Measurements from ENCODE around the gene RHBDL2. TPM values are rescaled to one million over a fixed set of nuclear protein-coding genes. Genes with fewer than 3 reads are reported as not detected.
A peak's percentile ranks its signal among the peaks of the same experiment; 100 is the strongest.

Gene RHBDL2
- total RNA-seq, 1 experiment from 2014 or later: 7.1 TPM

DNA sequence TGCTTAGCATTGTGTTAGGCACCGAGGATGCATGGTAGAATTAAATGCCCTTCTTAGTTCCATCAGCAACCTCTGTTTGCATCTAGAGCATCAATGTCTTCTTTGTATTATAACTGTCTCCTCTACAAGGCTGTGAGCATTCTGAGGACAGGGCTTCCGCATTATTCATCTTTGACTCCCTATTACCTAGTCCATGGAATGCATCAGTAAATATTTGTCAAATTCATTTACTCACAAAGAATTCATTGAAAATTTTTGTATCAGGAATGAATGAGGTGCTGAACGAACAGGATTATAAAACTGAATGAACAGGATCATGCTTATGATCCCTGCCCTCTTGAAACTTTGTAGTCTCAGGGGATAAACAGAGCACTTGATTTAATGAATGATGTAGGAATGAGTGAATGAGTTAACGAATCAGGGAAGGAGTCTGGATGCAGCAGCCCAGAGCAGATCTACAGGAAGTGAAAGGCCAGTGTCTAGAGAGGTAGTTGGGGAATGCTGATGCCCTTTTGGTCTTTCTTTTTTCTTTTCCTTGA lies 2.8 kb downstream of the RHBDL2 start (continued):
- TF ChIP-seq, protein P1, sequence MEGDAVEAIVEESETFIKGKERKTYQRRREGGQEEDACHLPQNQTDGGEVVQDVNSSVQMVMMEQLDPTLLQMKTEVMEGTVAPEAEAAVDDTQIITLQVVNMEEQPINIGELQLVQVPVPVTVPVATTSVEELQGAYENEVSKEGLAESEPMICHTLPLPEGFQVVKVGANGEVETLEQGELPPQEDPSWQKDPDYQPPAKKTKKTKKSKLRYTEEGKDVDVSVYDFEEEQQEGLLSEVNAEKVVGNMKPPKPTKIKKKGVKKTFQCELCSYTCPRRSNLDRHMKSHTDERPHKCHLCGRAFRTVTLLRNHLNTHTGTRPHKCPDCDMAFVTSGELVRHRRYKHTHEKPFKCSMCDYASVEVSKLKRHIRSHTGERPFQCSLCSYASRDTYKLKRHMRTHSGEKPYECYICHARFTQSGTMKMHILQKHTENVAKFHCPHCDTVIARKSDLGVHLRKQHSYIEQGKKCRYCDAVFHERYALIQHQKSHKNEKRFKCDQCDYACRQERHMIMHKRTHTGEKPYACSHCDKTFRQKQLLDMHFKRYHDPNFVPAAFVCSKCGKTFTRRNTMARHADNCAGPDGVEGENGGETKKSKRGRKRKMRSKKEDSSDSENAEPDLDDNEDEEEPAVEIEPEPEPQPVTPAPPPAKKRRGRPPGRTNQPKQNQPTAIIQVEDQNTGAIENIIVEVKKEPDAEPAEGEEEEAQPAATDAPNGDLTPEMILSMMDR (IDR thresholded peaks at IDR 0.05): no peak

DNA sequence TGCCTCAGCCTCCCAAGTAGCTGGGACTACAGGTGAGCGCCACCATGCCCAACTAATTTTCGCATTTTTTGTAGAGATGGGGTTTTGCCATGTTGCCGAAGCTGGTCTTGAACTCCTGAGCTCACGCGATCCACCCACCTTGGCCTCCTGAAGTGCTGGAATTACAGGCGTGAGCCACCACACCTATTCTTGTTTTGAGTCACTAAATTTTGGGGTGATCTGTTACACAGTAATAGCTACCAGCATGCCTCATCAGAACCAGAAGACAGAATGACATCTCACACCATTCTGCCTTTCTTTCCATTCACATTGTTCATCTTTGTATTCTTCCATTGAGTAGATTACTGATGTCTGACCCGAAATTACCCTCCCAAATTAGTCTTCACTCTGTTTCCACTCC lies 9.1 kb downstream of the RHBDL2 start:
- Histone ChIP-seq H3K9me3 (ENCODE audit: control insufficient read depth, insufficient read depth, low read depth, low read length) (no peaks in the 10 kb centered on the region), H3K27me3 (ENCODE audit: control insufficient read depth, insufficient read depth, low read length) (no peaks in the 10 kb centered on the region), H3K36me3 (ENCODE audit: control insufficient read depth, insufficient read depth, low read length) (no peaks in the 10 kb centered on the region), H3K4me3 (ENCODE audit: low read depth in 2 of 2, low read length in 2 of 2) (no peak overlapping the region), H3K27ac (ENCODE audit: low read length) (no peak overlapping the region), H3K4me1 (ENCODE audit: control insufficient read depth, insufficient read depth, low read length) (no peaks in the 10 kb centered on the region)
- no peak for ATAC-seq
- no TSS peak for BruUV-seq (replicated peaks)
- CTCF ChIA-PET: no interaction called here
- in situ Hi-C loops (cut with HindIII; ENCODE audit: low pct_unique_long_range_greater_than_20kb, low sequenced_read_pairs): no loop called here
- no peak for DNase-seq (ENCODE audit: low read depth, low spot score)
- POLR2A ChIA-PET: no interaction called here
- TF ChIP-seq POLR2AphosphoS5 (IDR thresholded peaks at IDR 0.05; ENCODE audit: low read depth, low read length) (no peak), TCF7L2 (IDR thresholded peaks at IDR 0.05; ENCODE audit: low read depth, low read length) (no peak), SIN3A (IDR thresholded peaks at IDR 0.05; ENCODE audit: borderline replicate concordance, insufficient read depth, low read depth, low read length) (no peak)
- TF ChIP-seq, protein P1 (IDR thresholded peaks at IDR 0.05): no peak
- TF ChIP-seq, protein P2, sequence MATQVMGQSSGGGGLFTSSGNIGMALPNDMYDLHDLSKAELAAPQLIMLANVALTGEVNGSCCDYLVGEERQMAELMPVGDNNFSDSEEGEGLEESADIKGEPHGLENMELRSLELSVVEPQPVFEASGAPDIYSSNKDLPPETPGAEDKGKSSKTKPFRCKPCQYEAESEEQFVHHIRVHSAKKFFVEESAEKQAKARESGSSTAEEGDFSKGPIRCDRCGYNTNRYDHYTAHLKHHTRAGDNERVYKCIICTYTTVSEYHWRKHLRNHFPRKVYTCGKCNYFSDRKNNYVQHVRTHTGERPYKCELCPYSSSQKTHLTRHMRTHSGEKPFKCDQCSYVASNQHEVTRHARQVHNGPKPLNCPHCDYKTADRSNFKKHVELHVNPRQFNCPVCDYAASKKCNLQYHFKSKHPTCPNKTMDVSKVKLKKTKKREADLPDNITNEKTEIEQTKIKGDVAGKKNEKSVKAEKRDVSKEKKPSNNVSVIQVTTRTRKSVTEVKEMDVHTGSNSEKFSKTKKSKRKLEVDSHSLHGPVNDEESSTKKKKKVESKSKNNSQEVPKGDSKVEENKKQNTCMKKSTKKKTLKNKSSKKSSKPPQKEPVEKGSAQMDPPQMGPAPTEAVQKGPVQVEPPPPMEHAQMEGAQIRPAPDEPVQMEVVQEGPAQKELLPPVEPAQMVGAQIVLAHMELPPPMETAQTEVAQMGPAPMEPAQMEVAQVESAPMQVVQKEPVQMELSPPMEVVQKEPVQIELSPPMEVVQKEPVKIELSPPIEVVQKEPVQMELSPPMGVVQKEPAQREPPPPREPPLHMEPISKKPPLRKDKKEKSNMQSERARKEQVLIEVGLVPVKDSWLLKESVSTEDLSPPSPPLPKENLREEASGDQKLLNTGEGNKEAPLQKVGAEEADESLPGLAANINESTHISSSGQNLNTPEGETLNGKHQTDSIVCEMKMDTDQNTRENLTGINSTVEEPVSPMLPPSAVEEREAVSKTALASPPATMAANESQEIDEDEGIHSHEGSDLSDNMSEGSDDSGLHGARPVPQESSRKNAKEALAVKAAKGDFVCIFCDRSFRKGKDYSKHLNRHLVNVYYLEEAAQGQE (IDR thresholded peaks at IDR 0.05; ENCODE audit: insufficient read depth in 1 of 2, low read depth in 2 of 2, low read length in 1 of 2): no peak
- intact Hi-C loops (cut with micrococcal nuclease; ENCODE audit: unreplicated experiment): no loop called here

DNA sequence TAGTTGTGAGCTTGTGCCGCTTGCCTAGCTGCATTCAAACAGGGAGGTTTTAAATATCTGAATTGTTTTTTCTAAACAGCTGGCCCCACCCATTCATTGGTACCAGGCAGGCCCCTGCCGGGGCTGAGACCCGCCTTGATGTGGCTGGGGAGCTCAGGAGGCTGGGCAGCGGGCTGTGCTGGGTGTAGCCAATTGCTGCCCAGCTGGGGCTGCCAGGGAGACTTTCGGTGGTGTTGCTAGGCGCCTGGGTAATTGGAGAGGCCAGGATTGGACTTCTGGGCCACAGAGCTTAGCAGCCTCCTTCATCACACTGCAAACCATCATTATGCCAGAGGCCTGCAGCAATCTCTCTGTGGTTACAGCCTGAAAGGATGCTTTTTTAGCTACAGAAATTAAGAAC lies 12.2 kb downstream of the RHBDL2 start:
- DNase-seq (ENCODE audit: low read depth, low spot score) (no peak), ATAC-seq (peak; percentile 38)
- BruUV-seq (replicated peaks): no TSS peak
- ChIA-PET POLR2A (no interaction called here), CTCF (no interaction called here)
- Histone ChIP-seq H3K27me3 (ENCODE audit: control insufficient read depth, insufficient read depth, low read length) (no peaks in the 10 kb centered on the region), H3K27ac (ENCODE audit: low read length) (no peak overlapping the region), H3K4me3 (ENCODE audit: low read depth in 2 of 2, low read length in 2 of 2) (no peak overlapping the region), H3K36me3 (ENCODE audit: control insufficient read depth, insufficient read depth, low read length) (no peaks in the 10 kb centered on the region), H3K9me3 (ENCODE audit: control insufficient read depth, insufficient read depth, low read depth, low read length) (no peaks in the 10 kb centered on the region), H3K4me1 (ENCODE audit: control insufficient read depth, insufficient read depth, low read length) (no peaks in the 10 kb centered on the region)
- intact Hi-C loops (cut with micrococcal nuclease; ENCODE audit: unreplicated experiment): no loop called here
- in situ Hi-C loops (cut with HindIII; ENCODE audit: low pct_unique_long_range_greater_than_20kb, low sequenced_read_pairs): no loop called here
- no peak for TF ChIP-seq SIN3A (IDR thresholded peaks at IDR 0.05; ENCODE audit: borderline replicate concordance, insufficient read depth, low read depth, low read length)
- TF ChIP-seq, protein P2 (IDR thresholded peaks at IDR 0.05; ENCODE audit: insufficient read depth in 1 of 2, low read depth in 2 of 2, low read length in 1 of 2): no peak
- TF ChIP-seq TCF7L2 (IDR thresholded peaks at IDR 0.05; ENCODE audit: low read depth, low read length): no peak
- no peak for TF ChIP-seq POLR2AphosphoS5 (IDR thresholded peaks at IDR 0.05; ENCODE audit: low read depth, low read length)
- TF ChIP-seq, protein P1 (IDR thresholded peaks at IDR 0.05): no peak
